ENCODE results near the gene TMC5. TPM values are rescaled to one million over a fixed set of nuclear protein-coding genes. Genes with fewer than 3 reads are reported as not detected.

TMC5 gene
- total and polyA plus RNA-seq, 2 of the 4 experiments (the other 2 are of a cell fraction), result not detected

DNA sequence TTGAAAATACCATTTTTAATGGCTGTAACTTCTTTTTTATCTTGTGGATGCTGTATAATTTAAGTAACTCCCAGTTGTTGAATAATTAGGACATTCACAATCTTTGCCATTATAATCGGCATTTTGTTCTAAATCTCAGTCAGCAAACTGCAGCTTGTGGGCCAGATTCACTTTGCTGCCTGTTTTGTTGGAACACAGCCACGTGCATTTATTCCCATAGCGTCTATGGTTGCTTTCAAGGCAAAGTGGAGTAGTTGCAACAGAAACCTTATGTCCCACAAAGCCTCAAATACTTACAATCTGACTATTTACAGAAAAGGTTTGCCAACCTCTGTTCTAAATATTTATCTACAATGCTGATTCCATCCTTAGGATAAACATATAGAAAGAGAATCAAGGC, 39.2 kb upstream of the TMC5 start:
- Histone ChIP-seq H3K23ac (ENCODE audit: low read depth, low read length) (no peak overlapping the region), H3K4me2 (ENCODE audit: low read depth, low read length) (no peak overlapping the region), H3K27me3 (ENCODE audit: control insufficient read depth, insufficient read depth, low read length) (no peaks in the 10 kb centered on the region; the same call in 1 of the 2 replicates), H3K36me3 (ENCODE audit: control insufficient read depth, insufficient read depth, low read length) (no peaks in the 10 kb centered on the region), H3K56ac (ENCODE audit: extremely low read depth, insufficient read depth, low read length) (no peak overlapping the region), H3K9me1 (ENCODE audit: insufficient read depth, low read length) (no peaks in the 10 kb centered on the region), H4K91ac (ENCODE audit: insufficient read depth, low read depth, low read length) (no peak overlapping the region), H4K20me1 (ENCODE audit: insufficient read depth, low read length) (no peaks in the 10 kb centered on the region), H3K4me1 (ENCODE audit: control insufficient read depth, insufficient read depth, low read length) (no peaks in the 10 kb centered on the region), H2BK20ac (ENCODE audit: low read depth, low read length) (no peak overlapping the region), H3K4ac (ENCODE audit: low read depth, low read length) (no peak overlapping the region), H2AK5ac (ENCODE audit: low read depth, low read length) (no peak overlapping the region), H2AK9ac (replicated peaks; ENCODE audit: low read depth, low read length, poor library complexity) (no peak overlapping the region), H2BK120ac (ENCODE audit: low read depth, low read length) (no peak overlapping the region), H2BK15ac (ENCODE audit: low read depth, low read length) (no peak overlapping the region), H2AFZ (replicated peaks; ENCODE audit: low read length, poor library complexity) (no peak overlapping the region), H3K18ac (ENCODE audit: low read depth, low read length) (no peak overlapping the region), H3K4me3 (ENCODE audit: insufficient read depth, low read depth, low read length) (no peak overlapping the region), H4K5ac (ENCODE audit: low read depth, low read length) (no peak overlapping the region), H2BK5ac (ENCODE audit: low read depth, low read length, poor library complexity, severe bottlenecking) (no peak overlapping the region), H3K27ac (ENCODE audit: insufficient read depth, low read length) (no peak overlapping the region), H3K14ac (replicated peaks; ENCODE audit: low read depth, low read length) (no peak overlapping the region), H3K9ac (ENCODE audit: low read depth, low read length) (no peak overlapping the region), H3K79me1 (ENCODE audit: low read depth in 1 of 2, low read length in 2 of 2) (no peaks in the 10 kb centered on the region), H4K8ac (ENCODE audit: low read depth in 2 of 2, low read length in 2 of 2) (no peak overlapping the region), H3K9me3 (ENCODE audit: control insufficient read depth, insufficient read depth, low read length) (no peaks in the 10 kb centered on the region)
- ATAC-seq (ENCODE audit: low read depth) (no peak), DNase-seq (no peak)
- TF ChIP-seq CEBPB (IDR thresholded peaks at IDR 0.05; ENCODE audit: low read depth, low read length) (no peak), NFE2L2 (IDR thresholded peaks at IDR 0.05; ENCODE audit: low read depth, low read length) (no peak), FOS (IDR thresholded peaks at IDR 0.05; ENCODE audit: low read depth, low read length) (no peak), POLR2A (IDR thresholded peaks at IDR 0.05; ENCODE audit: low read depth, low read length) (no peak), RAD21 (IDR thresholded peaks at IDR 0.05; ENCODE audit: low read length) (no peak), MAZ (IDR thresholded peaks at IDR 0.05; ENCODE audit: borderline replicate concordance, low read depth, low read length) (no peak), BHLHE40 (IDR thresholded peaks at IDR 0.05; ENCODE audit: low read depth, low read length) (no peak), RFX5 (IDR thresholded peaks at IDR 0.05; ENCODE audit: low read depth, low read length) (no peak), SMC3 (IDR thresholded peaks at IDR 0.05; ENCODE audit: low read depth, low read length) (no peak), MXI1 (IDR thresholded peaks at IDR 0.05; ENCODE audit: borderline replicate concordance, low read depth, low read length) (no peak), MAFK (IDR thresholded peaks at IDR 0.05; ENCODE audit: low read depth, low read length) (no peak), RCOR1 (IDR thresholded peaks at IDR 0.05; ENCODE audit: insufficient replicate concordance, low read length) (no peak)
- TF ChIP-seq, protein P1, sequence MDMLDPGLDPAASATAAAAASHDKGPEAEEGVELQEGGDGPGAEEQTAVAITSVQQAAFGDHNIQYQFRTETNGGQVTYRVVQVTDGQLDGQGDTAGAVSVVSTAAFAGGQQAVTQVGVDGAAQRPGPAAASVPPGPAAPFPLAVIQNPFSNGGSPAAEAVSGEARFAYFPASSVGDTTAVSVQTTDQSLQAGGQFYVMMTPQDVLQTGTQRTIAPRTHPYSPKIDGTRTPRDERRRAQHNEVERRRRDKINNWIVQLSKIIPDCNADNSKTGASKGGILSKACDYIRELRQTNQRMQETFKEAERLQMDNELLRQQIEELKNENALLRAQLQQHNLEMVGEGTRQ (IDR thresholded peaks at IDR 0.05; ENCODE audit: low read depth, low read length), result no peak
- TF ChIP-seq, protein P2, sequence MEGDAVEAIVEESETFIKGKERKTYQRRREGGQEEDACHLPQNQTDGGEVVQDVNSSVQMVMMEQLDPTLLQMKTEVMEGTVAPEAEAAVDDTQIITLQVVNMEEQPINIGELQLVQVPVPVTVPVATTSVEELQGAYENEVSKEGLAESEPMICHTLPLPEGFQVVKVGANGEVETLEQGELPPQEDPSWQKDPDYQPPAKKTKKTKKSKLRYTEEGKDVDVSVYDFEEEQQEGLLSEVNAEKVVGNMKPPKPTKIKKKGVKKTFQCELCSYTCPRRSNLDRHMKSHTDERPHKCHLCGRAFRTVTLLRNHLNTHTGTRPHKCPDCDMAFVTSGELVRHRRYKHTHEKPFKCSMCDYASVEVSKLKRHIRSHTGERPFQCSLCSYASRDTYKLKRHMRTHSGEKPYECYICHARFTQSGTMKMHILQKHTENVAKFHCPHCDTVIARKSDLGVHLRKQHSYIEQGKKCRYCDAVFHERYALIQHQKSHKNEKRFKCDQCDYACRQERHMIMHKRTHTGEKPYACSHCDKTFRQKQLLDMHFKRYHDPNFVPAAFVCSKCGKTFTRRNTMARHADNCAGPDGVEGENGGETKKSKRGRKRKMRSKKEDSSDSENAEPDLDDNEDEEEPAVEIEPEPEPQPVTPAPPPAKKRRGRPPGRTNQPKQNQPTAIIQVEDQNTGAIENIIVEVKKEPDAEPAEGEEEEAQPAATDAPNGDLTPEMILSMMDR (conservative IDR thresholded peaks at IDR 0.05; ENCODE audit: low read depth, low read length), result no peak
- ChIA-PET CTCF (interaction anchor here (0.6 to 1.1 kb wide), 2 partner anchors 292 to 310 kb away, joined by 3 to 6 read pairs; no protein-coding TSS in a partner anchor), POLR2A (ENCODE audit: unreplicated experiment) (no interaction called here)
- dilution Hi-C loops (cut with HindIII; ENCODE audit: low sequenced_read_pairs, unreplicated experiment), result no loop called here
- in situ Hi-C loops (cut with MboI; ENCODE audit: low sequenced_read_pairs), result loop anchor here (5.0 to 10.0 kb wide), 3 partner anchors 224 to 394 kb away; partner anchors contain the start of gene TMC7
- intact Hi-C loops (cut with micrococcal nuclease), result no loop called here
- no TSS peak for BruUV-seq (replicated peaks)
- WGBS, 2 experiments (ENCODE audit: extremely low coverage in 2 of 2, insufficient read length in 1 of 2), result no CpG with 5 or more reads among the region's 3 CpGs

Data from IMR-90 (cell line).